Measurements from ENCODE around the gene NDUFA3.
A peak's percentile ranks its signal among the peaks of the same experiment; 100 is the strongest.

NDUFA3 gene

GRCh38 chr19:54108496-54108895, 5.8 kb downstream of the NDUFA3 start:
- DNase-seq: no peak

GRCh38 chr19:54109651-54110050, 7.0 kb downstream of the NDUFA3 start:
- DNase-seq: no peak

GRCh38 chr19:54114340-54115108, 11.9 kb downstream of the NDUFA3 start:
- peak in 1 of 2 experiments; percentile 12 for DNase-seq

- DNase-seq: peak; percentile 96 to 99
Measured at GRCh38 chr19:54115109-54116063, 12.7 kb downstream of the NDUFA3 start, which contains the start of the genes PRPF31 and TFPT. Gene PRPF31 (plus strand): TSS chr19:54115754. CDS start chr19:54118279, 2,525 bp downstream. Gene TFPT (minus strand): TSS chr19:54115657. CDS start chr19:54115269, 388 bp downstream.

- DNase-seq: no peak
Measured at GRCh38 chr19:54121259-54121658, 18.6 kb downstream of the NDUFA3 start.

- DNase-seq: no peak
Measured at GRCh38 chr19:54123682-54124081, 21.0 kb downstream of the NDUFA3 start.

- DNase-seq: no peak
Measured at GRCh38 chr19:54124393-54124792, 21.7 kb downstream of the NDUFA3 start.

GRCh38 chr19:54125713-54126112, 23.1 kb downstream of the NDUFA3 start:
- DNase-seq: no peak

GRCh38 chr19:54127688-54128440, 25.2 kb downstream of the NDUFA3 start:
- no peak for DNase-seq

- DNase-seq: no peak
Measured at GRCh38 chr19:54128441-54128725, 25.7 kb downstream of the NDUFA3 start.

GRCh38 chr19:54128796-54129616, 26.4 kb downstream of the NDUFA3 start:
- no peak for DNase-seq

- DNase-seq: no peak
Measured at GRCh38 chr19:54129617-54129996, 27.0 kb downstream of the NDUFA3 start.

- no peak for DNase-seq
Measured at GRCh38 chr19:54133312-54133956, 30.8 kb downstream of the NDUFA3 start.

- DNase-seq: no peak
Measured at GRCh38 chr19:54133957-54134590, 31.4 kb downstream of the NDUFA3 start.

GRCh38 chr19:54136086-54136863, 33.6 kb downstream of the NDUFA3 start:
- no peak for DNase-seq

- DNase-seq: peak; percentile 100
Measured at GRCh38 chr19:54136864-54137698, 34.4 kb downstream of the NDUFA3 start.

- no peak for DNase-seq
Measured at GRCh38 chr19:54137699-54138488, 35.2 kb downstream of the NDUFA3 start, which contains the start of gene CNOT3. Gene CNOT3 (plus strand): TSS chr19:54137762. CDS start chr19:54142979, 5,217 bp downstream.
